HL-60/S4 (cell line): ENCODE data around the gene CIDEA.

Experiments used
- in situ Hi-C: fragments of 300-500 bp; cut with MboI; formaldehyde crosslinking; loops from 2 replicates; pipeline ENCODE4 v1.14.3; 2022; ENCODE audit warnings: low sequenced_read_pairs

Gene CIDEA

GRCh38 chr18:12258719-12259705 is 4.9 kb downstream of the CIDEA start:
- in situ Hi-C loops: no loop called here

GRCh38 chr18:12262748-12263147 is 8.6 kb downstream of the CIDEA start:
- in situ Hi-C loops: no loop called here

GRCh38 chr18:12264864-12265263 is 10.7 kb downstream of the CIDEA start:
- in situ Hi-C loops: no loop called here

GRCh38 chr18:12271376-12272235 is 17.4 kb downstream of the CIDEA start:
- in situ Hi-C loops: no loop called here

- in situ Hi-C loops: no loop called here
Observed at GRCh38 chr18:12274793-12275192, 20.6 kb downstream of the CIDEA start.

GRCh38 chr18:12276736-12277554 is 22.8 kb downstream of the CIDEA start:
- in situ Hi-C loops: no loop called here

- in situ Hi-C loops: no loop called here
Observed at GRCh38 chr18:12278215-12278671, 24.1 kb downstream of the CIDEA start.

GRCh38 chr18:12278741-12279682 is 24.9 kb downstream of the CIDEA start:
- in situ Hi-C loops: no loop called here

- in situ Hi-C loops: no loop called here
Observed at GRCh38 chr18:12279781-12280531, 25.8 kb downstream of the CIDEA start.

- in situ Hi-C loops: no loop called here
Observed at GRCh38 chr18:12281861-12282260, 27.7 kb downstream of the CIDEA start.

- in situ Hi-C loops: no loop called here
Observed at GRCh38 chr18:12282442-12283039, 28.4 kb downstream of the CIDEA start.

GRCh38 chr18:12283256-12283655 is 29.1 kb downstream of the CIDEA start:
- in situ Hi-C loops: no loop called here

- in situ Hi-C loops: no loop called here
Observed at GRCh38 chr18:12283666-12284065, 29.5 kb downstream of the CIDEA start.

GRCh38 chr18:12287131-12287681 is 33.0 kb downstream of the CIDEA start:
- in situ Hi-C loops: no loop called here

GRCh38 chr18:12287684-12288402 is 33.7 kb downstream of the CIDEA start:
- in situ Hi-C loops: no loop called here

GRCh38 chr18:12288403-12288755 is 34.2 kb downstream of the CIDEA start:
- in situ Hi-C loops: no loop called here

- in situ Hi-C loops: no loop called here
Observed at GRCh38 chr18:12290086-12290485, 35.9 kb downstream of the CIDEA start.

- in situ Hi-C loops: no loop called here
Observed at GRCh38 chr18:12291161-12291560, 37.0 kb downstream of the CIDEA start.
